ENCODE measurements around the gene WTAP.
A peak's percentile ranks its signal among the peaks of the same experiment; 100 is the strongest.
"Not testable (repeated sequence)": the region's sequence is repeated elsewhere in the genome, so short reads cannot be mapped to it uniquely, and the experiment has no call there.

Gene WTAP

GRCh38 chr6:159726255-159726917, 920 bp upstream of the WTAP start:
- H3K27me3 ChIP-seq (ENCODE audit: control insufficient read depth, insufficient read depth, low read length, poor library complexity, severe bottlenecking): no peaks in the 10 kb centered on the region
- H3K36me3 ChIP-seq (ENCODE audit: control insufficient read depth, insufficient read depth, low read length): no peaks in the 10 kb centered on the region

DNA sequence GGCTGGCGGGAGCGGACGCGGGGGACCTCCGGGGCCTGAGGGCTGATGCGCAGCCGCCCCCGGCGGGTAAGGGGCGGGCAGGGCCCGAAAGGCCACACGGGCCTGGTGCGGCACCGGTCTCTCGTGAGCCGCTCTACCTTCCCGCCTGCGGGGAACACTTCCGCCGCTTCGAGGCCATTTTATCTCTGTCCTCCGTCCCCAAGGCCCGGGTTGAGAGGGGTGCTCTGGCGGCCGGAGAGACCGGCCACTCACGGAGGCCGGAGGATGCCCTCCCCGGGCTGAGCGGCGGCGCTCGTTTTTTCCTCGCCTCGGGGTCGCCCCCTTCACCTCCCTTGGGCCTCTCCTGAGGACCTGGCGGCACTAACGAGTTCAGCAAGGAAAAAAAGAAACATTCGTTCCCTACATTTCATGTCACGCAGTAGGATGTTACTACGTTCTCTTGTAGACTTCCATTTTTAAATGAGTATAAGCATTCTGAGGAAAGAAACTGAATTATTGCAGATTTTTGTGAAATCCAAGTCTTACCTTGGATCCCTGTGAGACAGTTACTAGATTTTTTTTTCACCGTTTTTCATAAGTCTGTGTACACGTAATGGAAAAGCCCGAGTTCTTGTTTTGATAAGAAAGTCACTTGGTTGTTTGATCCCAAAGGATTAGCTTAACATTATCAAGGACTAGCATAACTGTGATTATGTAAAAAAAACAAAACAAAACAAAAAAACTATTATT, 575 bp downstream of the WTAP start:
- Histone ChIP-seq H3K4me3 (ENCODE audit: insufficient read depth, low read depth, low read length) (peak overlapping the region; percentile 87), H3K27ac (ENCODE audit: insufficient read depth, low read depth, low read length, poor library complexity, severe bottlenecking) (peak overlapping the region; percentile 99), H3K9me3 (ENCODE audit: control insufficient read depth, low read length) (no peaks in the 10 kb centered on the region), H3K36me3 (ENCODE audit: control insufficient read depth, insufficient read depth, low read length) (no peaks in the 10 kb centered on the region), H3K4me1 (ENCODE audit: control insufficient read depth, insufficient read depth, low read length) (peaks cover 4% of the 10 kb centered on the region), H3K27me3 (ENCODE audit: control insufficient read depth, insufficient read depth, low read length, poor library complexity, severe bottlenecking) (no peaks in the 10 kb centered on the region)
- WGBS, 2 experiments: 0% methylated on average over 41 to 44 of the region's 44 CpGs

More at GRCh38 chr6:159726255-159726917, 920 bp upstream of the WTAP start:
- Histone ChIP-seq H3K27ac (ENCODE audit: insufficient read depth, low read depth, low read length, poor library complexity, severe bottlenecking) (peak overlapping the region; percentile 99), H3K4me3 (ENCODE audit: insufficient read depth, low read depth, low read length) (peak overlapping the region; percentile 87), H3K4me1 (ENCODE audit: control insufficient read depth, insufficient read depth, low read length) (peaks cover 4% of the 10 kb centered on the region), H3K9me3 (ENCODE audit: control insufficient read depth, low read length) (no peaks in the 10 kb centered on the region)
- 1% methylated on average over 30 of the region's 30 CpGs for WGBS, 2 experiments

GRCh38 chr6:159728531-159728964, 1.2 kb downstream of the WTAP start:
- Histone ChIP-seq H3K9me3 (ENCODE audit: control insufficient read depth, low read length) (no peaks in the 10 kb centered on the region), H3K4me1 (ENCODE audit: control insufficient read depth, insufficient read depth, low read length) (peaks cover 4% of the 10 kb centered on the region), H3K27ac (ENCODE audit: insufficient read depth, low read depth, low read length, poor library complexity, severe bottlenecking) (no peak overlapping the region), H3K4me3 (ENCODE audit: insufficient read depth, low read depth, low read length) (peak overlapping the region; percentile 87), H3K27me3 (ENCODE audit: control insufficient read depth, insufficient read depth, low read length, poor library complexity, severe bottlenecking) (no peaks in the 10 kb centered on the region), H3K36me3 (ENCODE audit: control insufficient read depth, insufficient read depth, low read length) (no peaks in the 10 kb centered on the region)
- WGBS, 2 experiments: 1 to 3% methylated on average over 7 to 9 of the region's 9 CpGs

- H3K4me1 ChIP-seq (ENCODE audit: control insufficient read depth, insufficient read depth, low read length): peaks cover 4% of the 10 kb centered on the region
- H3K27me3 ChIP-seq (ENCODE audit: control insufficient read depth, insufficient read depth, low read length, poor library complexity, severe bottlenecking): no peaks in the 10 kb centered on the region
- no peak overlapping the region for H3K27ac ChIP-seq (ENCODE audit: insufficient read depth, low read depth, low read length, poor library complexity, severe bottlenecking)
- 62 to 69% methylated on average over 4 of the region's 4 CpGs for WGBS, 2 experiments
- H3K4me3 ChIP-seq (ENCODE audit: insufficient read depth, low read depth, low read length): peak overlapping the region; percentile 87
- H3K36me3 ChIP-seq (ENCODE audit: control insufficient read depth, insufficient read depth, low read length): no peaks in the 10 kb centered on the region
- no peaks in the 10 kb centered on the region for H3K9me3 ChIP-seq (ENCODE audit: control insufficient read depth, low read length)
These were observed 2.5 kb downstream of the WTAP start for GRCh38 chr6:159729598-159730331.

GRCh38 chr6:159730332-159730676, 3.0 kb downstream of the WTAP start:
- Histone ChIP-seq H3K36me3 (ENCODE audit: control insufficient read depth, insufficient read depth, low read length) (no peaks in the 10 kb centered on the region), H3K9me3 (ENCODE audit: control insufficient read depth, low read length) (no peaks in the 10 kb centered on the region), H3K4me3 (ENCODE audit: insufficient read depth, low read depth, low read length) (no peak overlapping the region), H3K4me1 (ENCODE audit: control insufficient read depth, insufficient read depth, low read length) (peaks cover 4% of the 10 kb centered on the region), H3K27me3 (ENCODE audit: control insufficient read depth, insufficient read depth, low read length, poor library complexity, severe bottlenecking) (no peaks in the 10 kb centered on the region), H3K27ac (ENCODE audit: insufficient read depth, low read depth, low read length, poor library complexity, severe bottlenecking) (no peak overlapping the region)
- WGBS, 2 experiments: 97 to 98% methylated on average over 6 of the region's 6 CpGs

DNA sequence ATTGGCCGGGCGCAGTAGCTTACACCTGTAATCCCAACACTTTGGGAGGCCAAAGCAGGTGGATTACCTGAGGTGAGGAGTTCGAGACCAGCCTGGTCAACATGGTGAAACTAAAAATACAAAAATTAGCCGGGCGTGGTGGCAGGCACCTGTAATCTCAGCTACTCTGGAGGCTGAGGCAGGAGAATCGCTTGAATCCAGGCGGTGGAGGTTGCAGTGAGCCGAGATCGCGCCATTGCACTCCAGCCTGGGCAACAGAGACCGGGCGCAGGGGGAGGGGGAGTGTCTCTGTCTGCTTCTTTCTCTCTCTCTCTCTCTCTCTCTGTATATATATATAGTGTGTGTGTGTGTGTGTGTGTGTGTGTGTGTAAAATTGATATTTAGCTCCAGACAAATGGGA, 5.2 kb downstream of the WTAP start:
- H3K27me3 ChIP-seq (ENCODE audit: control insufficient read depth, insufficient read depth, low read length, poor library complexity, severe bottlenecking); H3K27ac ChIP-seq (ENCODE audit: insufficient read depth, low read depth, low read length, poor library complexity, severe bottlenecking); H3K9me3 ChIP-seq (ENCODE audit: control insufficient read depth, low read length); H3K4me3 ChIP-seq (ENCODE audit: insufficient read depth, low read depth, low read length); H3K36me3 ChIP-seq (ENCODE audit: control insufficient read depth, insufficient read depth, low read length); H3K4me1 ChIP-seq (ENCODE audit: control insufficient read depth, insufficient read depth, low read length): not testable (repeated sequence)
- 86 to 89% methylated on average over 9 to 12 of the region's 12 CpGs for WGBS, 2 experiments

GRCh38 chr6:159733395-159733794, 6.1 kb downstream of the WTAP start:
- not testable (repeated sequence) for H3K4me1 ChIP-seq (ENCODE audit: control insufficient read depth, insufficient read depth, low read length); H3K9me3 ChIP-seq (ENCODE audit: control insufficient read depth, low read length); H3K4me3 ChIP-seq (ENCODE audit: insufficient read depth, low read depth, low read length); H3K27ac ChIP-seq (ENCODE audit: insufficient read depth, low read depth, low read length, poor library complexity, severe bottlenecking); H3K27me3 ChIP-seq (ENCODE audit: control insufficient read depth, insufficient read depth, low read length, poor library complexity, severe bottlenecking); H3K36me3 ChIP-seq (ENCODE audit: control insufficient read depth, insufficient read depth, low read length)
- WGBS, 2 experiments: 92 to 93% methylated on average over 12 of the region's 12 CpGs

GRCh38 chr6:159736908-159737307, 9.6 kb downstream of the WTAP start:
- Histone ChIP-seq H3K4me1 (ENCODE audit: control insufficient read depth, insufficient read depth, low read length) (no peaks in the 10 kb centered on the region), H3K4me3 (ENCODE audit: insufficient read depth, low read depth, low read length) (no peak overlapping the region), H3K27ac (ENCODE audit: insufficient read depth, low read depth, low read length, poor library complexity, severe bottlenecking) (no peak overlapping the region)

DNA sequence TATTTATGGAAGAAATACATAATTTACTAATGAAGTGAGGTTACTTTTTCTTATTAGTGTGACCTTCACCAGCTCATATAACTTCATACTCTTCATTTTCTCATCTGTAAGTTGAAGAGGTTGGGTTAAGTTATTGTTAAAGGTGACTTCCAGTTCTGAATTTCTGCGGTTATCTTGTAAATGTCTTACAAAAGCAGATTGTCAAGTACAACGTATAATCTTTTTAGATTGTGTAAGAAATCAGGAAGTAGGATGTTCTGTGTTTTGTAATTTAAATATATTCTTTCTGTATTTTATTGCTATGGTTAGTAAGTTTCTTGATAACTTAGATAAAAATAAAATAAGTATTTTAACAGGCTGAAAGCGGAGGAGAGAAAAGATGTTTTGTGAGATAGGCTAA, 12.0 kb downstream of the WTAP start:
- H3K4me3 ChIP-seq (ENCODE audit: insufficient read depth, low read depth, low read length): no peak overlapping the region
- peaks cover 35% of the 10 kb centered on the region for H3K36me3 ChIP-seq (ENCODE audit: control insufficient read depth, insufficient read depth, low read length)
- 94 to 100% methylated on average over 2 to 3 of the region's 3 CpGs for WGBS, 2 experiments
- no peak overlapping the region for H3K27ac ChIP-seq (ENCODE audit: insufficient read depth, low read depth, low read length, poor library complexity, severe bottlenecking)
- H3K9me3 ChIP-seq (ENCODE audit: control insufficient read depth, low read length): no peaks in the 10 kb centered on the region
- no peaks in the 10 kb centered on the region for H3K4me1 ChIP-seq (ENCODE audit: control insufficient read depth, insufficient read depth, low read length)
- H3K27me3 ChIP-seq (ENCODE audit: control insufficient read depth, insufficient read depth, low read length, poor library complexity, severe bottlenecking): no peaks in the 10 kb centered on the region

More at GRCh38 chr6:159736908-159737307, 9.6 kb downstream of the WTAP start:
- no peaks in the 10 kb centered on the region for H3K9me3 ChIP-seq (ENCODE audit: control insufficient read depth, low read length)
- H3K36me3 ChIP-seq (ENCODE audit: control insufficient read depth, insufficient read depth, low read length): peaks cover 19% of the 10 kb centered on the region
- 84% methylated on average over 5 to 7 of the region's 7 CpGs for WGBS, 2 experiments
- H3K27me3 ChIP-seq (ENCODE audit: control insufficient read depth, insufficient read depth, low read length, poor library complexity, severe bottlenecking): no peaks in the 10 kb centered on the region

DNA sequence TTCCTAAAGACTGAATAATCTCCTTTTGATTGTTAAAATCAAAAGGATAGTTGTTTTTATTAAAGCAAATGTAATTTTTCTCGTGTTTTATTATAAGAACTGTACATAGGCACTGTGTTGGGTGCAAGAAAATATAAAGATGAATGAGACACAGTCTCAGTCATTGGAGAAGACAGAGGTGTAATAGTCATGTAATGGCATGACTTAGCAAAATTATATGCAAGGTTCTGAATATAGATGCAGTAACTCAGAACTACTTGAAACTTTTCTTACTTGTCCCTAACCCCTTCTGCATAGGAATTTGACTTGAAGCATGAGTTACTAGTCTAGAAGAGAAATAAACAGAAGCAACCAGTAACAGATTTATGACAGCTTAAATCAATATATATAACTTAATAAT, 14.9 kb downstream of the WTAP start:
- no peaks in the 10 kb centered on the region for H3K4me1 ChIP-seq (ENCODE audit: control insufficient read depth, insufficient read depth, low read length)
- H3K36me3 ChIP-seq (ENCODE audit: control insufficient read depth, insufficient read depth, low read length): peaks cover 42% of the 10 kb centered on the region
- no peak overlapping the region for H3K4me3 ChIP-seq (ENCODE audit: insufficient read depth, low read depth, low read length)
- 90 to 98% methylated on average over 1 of the region's 1 CpG for WGBS, 2 experiments
- no peaks in the 10 kb centered on the region for H3K27me3 ChIP-seq (ENCODE audit: control insufficient read depth, insufficient read depth, low read length, poor library complexity, severe bottlenecking)
- no peaks in the 10 kb centered on the region for H3K9me3 ChIP-seq (ENCODE audit: control insufficient read depth, low read length)
- no peak overlapping the region for H3K27ac ChIP-seq (ENCODE audit: insufficient read depth, low read depth, low read length, poor library complexity, severe bottlenecking)

Data from ectodermal cell (in vitro differentiated cells).